Measurements from ENCODE around the gene HSPA9. TPM values are rescaled to one million over a fixed set of nuclear protein-coding genes. Genes with fewer than 3 reads are reported as not detected.

HSPA9 gene
- 191 and 201 TPM in 2 replicates for total RNA-seq

- intact Hi-C loops (cut with micrococcal nuclease) = loop anchor here (1.0 to 5.0 kb wide), 22 partner anchors 32 to 1532 kb away; partner anchors contain the start of genes BRD8, CTNNA1, DNAJC18 and EGR1
Observed at GRCh38 chr5:138575194-138576015, at the start of gene HSPA9. Gene HSPA9 (minus strand): TSS chr5:138575401. CDS start chr5:138575318, 83 bp downstream.

- intact Hi-C loops (cut with micrococcal nuclease) = no loop called here
Observed at GRCh38 chr5:138623053-138623452, 47.9 kb upstream of the HSPA9 start.

- intact Hi-C loops (cut with micrococcal nuclease) = no loop called here
Observed at GRCh38 chr5:138622051-138622450, 46.9 kb upstream of the HSPA9 start.

GRCh38 chr5:138620663-138621224 is 45.5 kb upstream of the HSPA9 start:
- intact Hi-C loops (cut with micrococcal nuclease) = no loop called here

- intact Hi-C loops (cut with micrococcal nuclease) = no loop called here
Observed at GRCh38 chr5:138616508-138616907, 41.3 kb upstream of the HSPA9 start.

GRCh38 chr5:138615461-138615860 is 40.3 kb upstream of the HSPA9 start:
- intact Hi-C loops (cut with micrococcal nuclease) = no loop called here

- intact Hi-C loops (cut with micrococcal nuclease) = no loop called here
Observed at GRCh38 chr5:138611678-138612218, 36.5 kb upstream of the HSPA9 start.

- intact Hi-C loops (cut with micrococcal nuclease) = no loop called here
Observed at GRCh38 chr5:138610918-138611677, 35.9 kb upstream of the HSPA9 start.

- intact Hi-C loops (cut with micrococcal nuclease) = no loop called here
Observed at GRCh38 chr5:138610415-138610917, 35.3 kb upstream of the HSPA9 start.

- intact Hi-C loops (cut with micrococcal nuclease) = no loop called here
Observed at GRCh38 chr5:138606378-138607064, 31.3 kb upstream of the HSPA9 start.

- intact Hi-C loops (cut with micrococcal nuclease) = no loop called here
Observed at GRCh38 chr5:138605254-138605972, 30.2 kb upstream of the HSPA9 start.

GRCh38 chr5:138604176-138604785 is 29.1 kb upstream of the HSPA9 start:
- intact Hi-C loops (cut with micrococcal nuclease) = no loop called here

- intact Hi-C loops (cut with micrococcal nuclease) = no loop called here
Observed at GRCh38 chr5:138603249-138603920, 28.2 kb upstream of the HSPA9 start.

- intact Hi-C loops (cut with micrococcal nuclease) = no loop called here
Observed at GRCh38 chr5:138602371-138603000, 27.3 kb upstream of the HSPA9 start.

- intact Hi-C loops (cut with micrococcal nuclease) = no loop called here
Observed at GRCh38 chr5:138601444-138601843, 26.2 kb upstream of the HSPA9 start.

- intact Hi-C loops (cut with micrococcal nuclease) = no loop called here
Observed at GRCh38 chr5:138600446-138600845, 25.2 kb upstream of the HSPA9 start.

- intact Hi-C loops (cut with micrococcal nuclease) = no loop called here
Observed at GRCh38 chr5:138597661-138598400, 22.6 kb upstream of the HSPA9 start.
